ENCODE data around the gene CRYGN.

CRYGN gene

DNA sequence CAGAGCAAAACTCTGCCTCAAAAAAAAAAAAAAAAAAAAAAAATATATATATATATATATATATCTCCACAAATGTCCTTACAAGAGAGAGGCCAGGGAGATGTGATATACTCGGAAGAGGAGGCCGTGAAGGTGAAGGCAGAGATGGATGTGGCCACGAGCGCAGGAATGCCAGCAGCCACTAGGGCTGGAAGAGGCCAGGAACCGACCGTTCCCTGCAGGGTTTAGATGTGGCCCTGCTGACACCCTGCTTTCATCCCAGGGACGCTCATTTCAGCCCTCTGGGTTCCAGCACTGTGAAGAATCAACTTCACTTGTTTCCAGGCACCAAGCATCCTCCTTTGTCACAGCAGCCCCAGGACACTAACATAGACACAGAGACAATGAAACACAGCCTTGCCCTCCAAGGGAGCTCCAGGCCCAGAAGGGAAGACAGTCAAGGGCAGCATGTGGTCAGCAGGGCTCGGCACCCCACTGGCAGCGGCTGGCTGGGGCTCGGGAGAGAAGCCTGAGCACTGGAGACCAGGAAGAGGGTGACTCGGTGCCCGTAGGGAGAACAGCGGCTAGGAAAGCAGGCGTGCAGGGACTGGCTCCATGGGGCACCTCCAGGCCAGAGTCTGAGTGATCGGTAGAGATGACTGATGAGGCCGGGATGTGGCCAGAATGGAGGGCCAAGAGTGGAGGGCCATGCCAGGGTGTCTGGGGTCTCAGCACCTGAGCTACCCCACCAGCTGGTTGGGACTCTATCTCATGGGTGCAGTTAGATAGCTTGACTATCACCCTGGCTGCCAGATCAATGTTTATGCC is 37.7 kb downstream of the CRYGN start:
- H3K4me3 ChIP-seq (ENCODE audit: low read depth, low read length), result no peak overlapping the region
- TF ChIP-seq, protein P1, sequence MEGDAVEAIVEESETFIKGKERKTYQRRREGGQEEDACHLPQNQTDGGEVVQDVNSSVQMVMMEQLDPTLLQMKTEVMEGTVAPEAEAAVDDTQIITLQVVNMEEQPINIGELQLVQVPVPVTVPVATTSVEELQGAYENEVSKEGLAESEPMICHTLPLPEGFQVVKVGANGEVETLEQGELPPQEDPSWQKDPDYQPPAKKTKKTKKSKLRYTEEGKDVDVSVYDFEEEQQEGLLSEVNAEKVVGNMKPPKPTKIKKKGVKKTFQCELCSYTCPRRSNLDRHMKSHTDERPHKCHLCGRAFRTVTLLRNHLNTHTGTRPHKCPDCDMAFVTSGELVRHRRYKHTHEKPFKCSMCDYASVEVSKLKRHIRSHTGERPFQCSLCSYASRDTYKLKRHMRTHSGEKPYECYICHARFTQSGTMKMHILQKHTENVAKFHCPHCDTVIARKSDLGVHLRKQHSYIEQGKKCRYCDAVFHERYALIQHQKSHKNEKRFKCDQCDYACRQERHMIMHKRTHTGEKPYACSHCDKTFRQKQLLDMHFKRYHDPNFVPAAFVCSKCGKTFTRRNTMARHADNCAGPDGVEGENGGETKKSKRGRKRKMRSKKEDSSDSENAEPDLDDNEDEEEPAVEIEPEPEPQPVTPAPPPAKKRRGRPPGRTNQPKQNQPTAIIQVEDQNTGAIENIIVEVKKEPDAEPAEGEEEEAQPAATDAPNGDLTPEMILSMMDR (IDR thresholded peaks at IDR 0.05; ENCODE audit: insufficient read depth, low read depth, low read length, missing control alignments), result no peak
- no peak for DNase-seq (ENCODE audit: low read depth)

DNA sequence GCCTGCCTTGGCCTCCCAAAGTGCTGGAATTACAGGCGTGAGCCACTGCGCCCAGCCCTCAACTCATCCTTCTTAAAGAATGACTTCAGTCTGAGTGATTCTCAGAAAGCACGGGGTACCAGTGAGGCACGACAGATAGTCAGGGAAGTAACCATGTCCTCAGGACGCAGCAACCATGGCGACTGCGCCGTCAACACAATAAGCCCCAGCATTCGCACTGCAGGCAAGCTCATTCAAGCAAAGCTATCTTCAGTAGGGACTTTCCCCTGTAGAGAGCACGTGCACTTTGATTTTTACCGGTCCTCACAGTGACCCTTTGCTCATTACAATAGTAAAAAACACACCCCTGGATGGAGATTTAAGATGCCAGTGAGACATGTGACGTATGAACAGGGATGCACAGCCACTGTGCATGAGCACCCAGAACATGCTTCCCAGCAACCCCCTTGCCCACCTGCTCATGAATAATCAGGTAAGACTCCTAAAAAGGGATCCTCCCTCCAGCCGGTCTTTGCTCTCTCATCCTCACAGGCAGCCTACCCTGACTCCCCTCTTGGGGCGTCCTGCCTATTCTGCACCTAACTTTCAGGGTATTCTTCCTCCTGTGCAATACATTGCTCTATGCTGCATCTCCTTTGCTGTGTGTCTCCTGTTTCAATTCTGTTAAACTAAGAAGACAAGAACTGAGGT is 39.2 kb downstream of the CRYGN start:
- peak; percentile 77 for DNase-seq (ENCODE audit: low read depth)
- TF ChIP-seq, protein P1 (IDR thresholded peaks at IDR 0.05; ENCODE audit: insufficient read depth, low read depth, low read length, missing control alignments), result no peak
- H3K4me3 ChIP-seq (ENCODE audit: low read depth, low read length), result no peak overlapping the region

DNA sequence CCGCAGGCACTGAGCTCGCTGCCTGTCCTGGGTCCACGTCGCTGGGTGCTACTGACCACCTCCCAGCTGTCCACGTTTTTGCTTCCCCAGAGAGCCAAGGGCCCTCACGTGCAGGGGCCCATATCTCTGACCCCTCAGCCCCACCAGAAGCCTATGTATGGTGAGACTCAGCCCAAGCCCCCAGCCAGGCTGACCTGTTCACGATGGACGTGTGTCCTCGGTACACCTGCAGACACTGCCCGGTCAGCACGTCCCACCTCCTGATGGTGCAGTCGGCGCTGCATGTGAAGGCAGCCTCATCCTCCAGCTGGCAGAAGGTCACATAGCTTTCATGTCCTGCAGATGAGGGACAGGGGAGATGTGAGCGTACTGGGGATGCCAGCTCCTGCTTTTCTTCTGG is 40.0 kb downstream of the CRYGN start:
- TF ChIP-seq, protein P1 (IDR thresholded peaks at IDR 0.05; ENCODE audit: insufficient read depth, low read depth, low read length, missing control alignments), result no peak

DNA sequence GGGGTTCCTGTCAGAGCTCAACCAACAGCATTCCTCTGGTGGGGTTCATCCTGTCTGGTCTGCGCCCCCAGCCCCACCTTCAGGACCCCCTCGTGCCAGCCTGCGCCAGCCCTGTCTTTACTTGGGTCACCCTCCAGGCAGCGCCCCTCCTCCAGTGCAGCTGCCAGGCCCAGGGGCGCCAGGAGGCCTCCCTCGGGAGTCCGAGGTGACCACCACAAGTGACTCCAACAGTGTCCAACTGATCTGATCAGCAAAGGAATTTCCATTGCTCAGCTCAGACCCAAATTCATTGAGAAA is 40.7 kb downstream of the CRYGN start:
- DNase-seq (ENCODE audit: low read depth), result no peak
- TF ChIP-seq, protein P1 (IDR thresholded peaks at IDR 0.05; ENCODE audit: insufficient read depth, low read depth, low read length, missing control alignments), result no peak
- no peak overlapping the region for H3K4me3 ChIP-seq (ENCODE audit: low read depth, low read length)

More for the DNA sequence above, 40.0 kb downstream of the CRYGN start:
- no peak for DNase-seq (ENCODE audit: low read depth)
- H3K4me3 ChIP-seq (ENCODE audit: low read depth, low read length), result no peak overlapping the region

DNA sequence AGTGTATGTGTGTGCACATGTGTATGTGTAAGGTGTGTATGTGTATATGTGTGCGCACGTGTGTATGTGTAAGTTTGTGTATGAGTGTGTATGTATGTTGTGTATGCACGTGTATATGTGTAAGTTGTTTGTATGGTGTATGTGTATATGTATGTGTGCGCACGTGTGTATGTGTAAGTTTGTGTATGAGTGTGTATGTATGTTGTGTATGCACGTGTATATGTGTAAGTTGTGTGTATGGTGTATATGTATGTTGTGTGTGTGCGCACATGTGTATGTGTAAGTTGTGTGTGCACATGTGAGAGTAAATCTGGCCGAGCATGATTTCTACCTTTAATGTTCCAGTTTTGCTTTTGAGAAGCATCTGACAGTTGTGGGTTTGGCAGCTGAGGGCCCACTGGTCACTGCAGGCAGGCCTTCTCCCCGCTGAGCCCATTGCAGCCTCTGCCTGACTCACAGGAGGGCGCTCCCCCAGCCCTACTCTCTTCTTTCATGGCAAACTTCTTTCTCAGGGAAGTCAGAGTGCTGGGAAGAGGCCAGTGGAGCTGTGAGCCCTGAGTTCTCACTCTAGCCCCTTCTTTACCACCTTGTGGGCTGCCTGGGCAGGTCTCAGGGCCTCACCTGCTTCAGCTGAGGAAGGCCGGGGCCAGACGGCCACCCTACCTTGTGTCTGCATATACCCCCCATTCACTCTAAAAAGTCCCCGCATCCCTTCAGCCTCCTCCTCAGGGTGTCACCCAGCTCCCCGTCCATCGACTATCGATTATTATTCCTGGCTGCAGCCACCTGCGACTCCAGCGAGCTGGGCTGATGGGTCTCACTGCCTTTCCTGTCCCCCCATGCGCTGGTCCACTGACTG is 41.3 kb downstream of the CRYGN start:
- DNase-seq (ENCODE audit: low read depth), result no peak
- TF ChIP-seq, protein P1 (IDR thresholded peaks at IDR 0.05; ENCODE audit: insufficient read depth, low read depth, low read length, missing control alignments), result no peak
- H3K4me3 ChIP-seq (ENCODE audit: low read depth, low read length), result no peak overlapping the region

DNA sequence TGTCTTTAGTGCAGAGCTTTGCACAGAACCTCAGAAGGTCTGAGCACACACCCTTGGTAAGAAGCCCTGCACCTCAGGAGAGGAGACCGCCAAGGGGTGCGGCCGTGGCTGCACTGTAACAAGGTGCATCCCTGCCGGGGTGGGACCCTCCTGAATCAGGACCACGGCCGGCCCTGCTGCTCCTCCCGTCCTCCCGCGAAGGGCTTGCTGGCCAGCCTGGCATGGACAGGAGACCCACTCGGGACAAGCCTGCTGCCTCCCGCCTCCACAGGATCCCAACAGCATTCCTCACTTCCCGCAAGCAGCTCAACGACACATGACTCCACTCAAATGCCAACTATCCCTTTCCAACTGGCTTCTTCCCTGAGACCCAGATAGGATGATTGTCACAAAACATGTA is 42.9 kb downstream of the CRYGN start:
- TF ChIP-seq, protein P1 (IDR thresholded peaks at IDR 0.05; ENCODE audit: insufficient read depth, low read depth, low read length, missing control alignments), result no peak
- DNase-seq (ENCODE audit: low read depth), result no peak
- no peak overlapping the region for H3K4me3 ChIP-seq (ENCODE audit: low read depth, low read length)
